HG03457 (cell line): Measurements from ENCODE around the gene MLLT1.

Experiments
- ATAC-seq: cut with Tn5 transposase; IDR thresholded peaks from one replicate; pipeline ENCODE4 v1.9.1; 2021; ENCODE audit warnings: moderate number of reproducible peaks; ENCODE audit not compliant: unreplicated experiment

Gene MLLT1

GRCh38 chr19:6275170-6275744, 4.5 kb downstream of the MLLT1 start:
- no peak for ATAC-seq

- ATAC-seq: no peak
Measured at GRCh38 chr19:6274756-6275155, 5.0 kb downstream of the MLLT1 start.

GRCh38 chr19:6273701-6274601, 5.8 kb downstream of the MLLT1 start:
- ATAC-seq: no peak

GRCh38 chr19:6272913-6273600, 6.7 kb downstream of the MLLT1 start:
- ATAC-seq: no peak

GRCh38 chr19:6272411-6272791, 7.4 kb downstream of the MLLT1 start:
- ATAC-seq: no peak

GRCh38 chr19:6271721-6272410, 7.9 kb downstream of the MLLT1 start:
- ATAC-seq: no peak

GRCh38 chr19:6271251-6271650, 8.5 kb downstream of the MLLT1 start:
- no peak for ATAC-seq

- ATAC-seq: no peak
Measured at GRCh38 chr19:6270822-6271221, 9.0 kb downstream of the MLLT1 start.

GRCh38 chr19:6270076-6270745, 9.6 kb downstream of the MLLT1 start:
- no peak for ATAC-seq

- ATAC-seq: no peak
Measured at GRCh38 chr19:6269101-6269886, 10.5 kb downstream of the MLLT1 start.

GRCh38 chr19:6268382-6268771, 11.4 kb downstream of the MLLT1 start:
- ATAC-seq: no peak

- ATAC-seq: no peak
Measured at GRCh38 chr19:6267552-6268381, 12.0 kb downstream of the MLLT1 start.

GRCh38 chr19:6264803-6265202, 15.0 kb downstream of the MLLT1 start:
- ATAC-seq: no peak

GRCh38 chr19:6263735-6264444, 15.9 kb downstream of the MLLT1 start:
- no peak for ATAC-seq

- ATAC-seq: no peak
Measured at GRCh38 chr19:6263306-6263705, 16.5 kb downstream of the MLLT1 start.

GRCh38 chr19:6262519-6262918, 17.3 kb downstream of the MLLT1 start:
- ATAC-seq: no peak

GRCh38 chr19:6261883-6262282, 17.9 kb downstream of the MLLT1 start:
- ATAC-seq: no peak

GRCh38 chr19:6260912-6261650, 18.7 kb downstream of the MLLT1 start:
- no peak for ATAC-seq
